GM23338 (cell line): Measurements from ENCODE around the gene ZBTB46. TPM values are rescaled to one million over a fixed set of nuclear protein-coding genes. Genes with fewer than 3 reads are reported as not detected.

Experiments used
- ATAC-seq: fragments of 200-7000 bp; cut with Tn5 transposase; 3 replicates; pipeline ENCODE4 v1.9.1; 2020
- DNase-seq: peaks from one replicate; pipeline ENCODE4 v3.0.0-alpha.2; 2015; ENCODE audit warnings: low spot score
- H2AFZ ChIP-seq: fragments of 200-600 bp; sonication (generic); 2 replicates; pipeline ENCODE4 v1.8.0; 2016; ENCODE audit warnings: antibody characterized with exemption, mild to moderate bottlenecking, moderate library complexity
- H3F3A ChIP-seq: fragments of 200-600 bp; sonication (generic); replicated peaks from 2 replicates; pipeline ENCODE4 v1.8.0; 2017; ENCODE audit warnings: antibody characterized with exemption, mixed run types, low read depth
- H3K27ac ChIP-seq: fragments of 200-600 bp; sonication (generic); 2 replicates; pipeline ENCODE4 v1.6.1; 2016; ENCODE audit warnings: low read depth
- H3K27me3 ChIP-seq: fragments of 200-600 bp; sonication (generic); 2 replicates; pipeline ENCODE4 v1.8.0; 2016; ENCODE audit warnings: mild to moderate bottlenecking, mixed run types, moderate library complexity; ENCODE audit not compliant: insufficient read depth
- H3K36me3 ChIP-seq: fragments of 200-600 bp; sonication (generic); 2 replicates; pipeline ENCODE4 v1.8.0; 2016; ENCODE audit warnings: mild to moderate bottlenecking; ENCODE audit not compliant: insufficient read depth
- H3K4me1 ChIP-seq: fragments of 200-600 bp; sonication (generic); 2 replicates; pipeline ENCODE4 v1.8.0; 2016; ENCODE audit warnings: mild to moderate bottlenecking, moderate library complexity; ENCODE audit not compliant: insufficient read depth
- H3K4me2 ChIP-seq: fragments of 200-600 bp; sonication (generic); 2 replicates; pipeline ENCODE4 v1.7.1; 2017; ENCODE audit warnings: mixed run types
- H3K4me3 ChIP-seq: fragments of 200-600 bp; sonication (generic); 2 replicates; pipeline ENCODE4 v1.6.1; 2016; ENCODE audit warnings: mixed run types
- H3K79me2 ChIP-seq: fragments of 200-600 bp; sonication (generic); replicated peaks from 2 replicates; pipeline ENCODE4 v1.8.0; 2017; ENCODE audit warnings: mild to moderate bottlenecking; ENCODE audit not compliant: insufficient read depth
- H3K9me2 ChIP-seq: fragments of 200-600 bp; sonication (generic); 2 replicates; pipeline ENCODE4 v1.8.0; 2017; ENCODE audit not compliant: insufficient read depth
- H4K20me1 ChIP-seq: fragments of 200-600 bp; sonication (generic); replicated peaks from 2 replicates; pipeline ENCODE4 v1.8.0; 2017; ENCODE audit warnings: mild to moderate bottlenecking; ENCODE audit not compliant: insufficient read depth
- H3K27ac Mint-ChIP-seq: 2 replicates; pipeline ENCODE4 v1.8.0; 2020; ENCODE audit warnings: inconsistent platforms, mild to moderate bottlenecking, moderate library complexity, mixed read lengths
- H3K27me3 Mint-ChIP-seq: 3 replicates; pipeline ENCODE4 v1.8.0; 2022; ENCODE audit warnings: low read depth, mild to moderate bottlenecking, moderate library complexity, mixed read lengths, inconsistent platforms; ENCODE audit not compliant: insufficient read depth, poor library complexity
- H3K36me3 Mint-ChIP-seq: 3 replicates; pipeline ENCODE4 v1.8.0; 2021; ENCODE audit warnings: low read depth, mild to moderate bottlenecking, inconsistent platforms, moderate library complexity, mixed read lengths
- H3K4me1 Mint-ChIP-seq: 3 replicates; pipeline ENCODE4 v1.8.0; 2020; ENCODE audit warnings: mild to moderate bottlenecking, inconsistent platforms, mixed read lengths
- H3K4me3 Mint-ChIP-seq: 3 replicates; pipeline ENCODE4 v1.8.0; 2021; ENCODE audit warnings: moderate library complexity, mild to moderate bottlenecking, inconsistent platforms, mixed read lengths
- H3K9me3 Mint-ChIP-seq: 3 replicates; pipeline ENCODE4 v1.8.0; 2020; ENCODE audit warnings: moderate library complexity, mild to moderate bottlenecking, inconsistent platforms, mixed read lengths
- CREB1 ChIP-seq: fragments of 250-450 bp; sonication (Bioruptor Pico); IDR thresholded peaks from 2 replicates; pipeline ENCODE4 v1.5.0; 2020; ENCODE audit warnings: low read depth, mild to moderate bottlenecking, moderate library complexity
- EZH2 ChIP-seq: fragments of 200-600 bp; sonication (generic); IDR thresholded peaks from one replicate; pipeline ENCODE4 v1.8.0; 2017; ENCODE audit warnings: antibody characterized with exemption, mild to moderate bottlenecking, low read depth; ENCODE audit not compliant: unreplicated experiment
- EZH2phosphoT487 ChIP-seq: fragments of 200-600 bp; sonication (generic); IDR thresholded peaks from one replicate; pipeline ENCODE4 v1.8.1; 2018; ENCODE audit warnings: antibody characterized with exemption; ENCODE audit not compliant: unreplicated experiment
- JUNB ChIP-seq: IDR thresholded peaks from one replicate; pipeline ENCODE4 v1.6.1; 2016; ENCODE audit warnings: antibody characterized with exemption; ENCODE audit not compliant: unreplicated experiment
- NANOG ChIP-seq: IDR thresholded peaks from 2 replicates; pipeline ENCODE4 v1.6.1; 2016; ENCODE audit warnings: antibody characterized with exemption, borderline replicate concordance
- POLR2AphosphoS5 ChIP-seq: IDR thresholded peaks from 2 replicates; pipeline ENCODE4 v1.6.1; 2016; ENCODE audit warnings: antibody characterized with exemption, low read depth
- STAT1 ChIP-seq: IDR thresholded peaks from one replicate; pipeline ENCODE4 v1.6.1; 2016; ENCODE audit warnings: antibody characterized with exemption; ENCODE audit not compliant: unreplicated experiment
- ZNF114 ChIP-seq: fragments of 250-450 bp; sonication (Bioruptor Pico); IDR thresholded peaks from 2 replicates; pipeline ENCODE4 v1.5.0; 2020; ENCODE audit warnings: mild to moderate bottlenecking, moderate library complexity
- ZNF331 ChIP-seq: fragments of 250-450 bp; sonication (Bioruptor Pico); IDR thresholded peaks from 2 replicates; pipeline ENCODE4 v1.5.0; 2020; ENCODE audit warnings: low read depth, mild to moderate bottlenecking, moderate library complexity
- polyA plus RNA-seq: library from polyadenylated mRNA; unstranded; fragments of >200 nt; fragmentation: Nextera tagmentation; extraction: Ambion mirVana; gene quantifications from 2 replicates; pipeline ENCODE4 v1.2.1, GENCODE V29; 2016
- total RNA-seq: library from RNA; depleted of rRNA; stranded (reverse); fragments of >200 nt; shearing (Covaris generic); gene quantifications from 2 replicates; pipeline ENCODE4 v1.2.3, GENCODE V29; 2014
- TF ChIP-seq, protein P1 (sequence below), 2 experiments: fragments of 200-600 bp in 1 of 2; sonication (generic) in 1 of 2; conservative IDR thresholded peaks; 2 replicates each; pipeline versions ENCODE4 v1.5.1 to v1.6.1; 2016 to 2017; ENCODE audit warnings: antibody characterized with exemption in 2 of 2, low read depth in 2 of 2, mild to moderate bottlenecking in 2 of 2, moderate library complexity in 1 of 2
- TF ChIP-seq, protein P2 (sequence below): IDR thresholded peaks from 2 replicates; pipeline ENCODE4 v1.6.1; 2016; ENCODE audit warnings: antibody characterized with exemption
- TF ChIP-seq, protein P3 (sequence below): IDR thresholded peaks from one replicate; pipeline ENCODE4 v1.6.1; 2018; ENCODE audit warnings: antibody characterized with exemption; ENCODE audit not compliant: unreplicated experiment

ZBTB46 gene
- total and polyA plus RNA-seq, 2 experiments from 2014 or later: 3.2 to 26.9 TPM

DNA sequence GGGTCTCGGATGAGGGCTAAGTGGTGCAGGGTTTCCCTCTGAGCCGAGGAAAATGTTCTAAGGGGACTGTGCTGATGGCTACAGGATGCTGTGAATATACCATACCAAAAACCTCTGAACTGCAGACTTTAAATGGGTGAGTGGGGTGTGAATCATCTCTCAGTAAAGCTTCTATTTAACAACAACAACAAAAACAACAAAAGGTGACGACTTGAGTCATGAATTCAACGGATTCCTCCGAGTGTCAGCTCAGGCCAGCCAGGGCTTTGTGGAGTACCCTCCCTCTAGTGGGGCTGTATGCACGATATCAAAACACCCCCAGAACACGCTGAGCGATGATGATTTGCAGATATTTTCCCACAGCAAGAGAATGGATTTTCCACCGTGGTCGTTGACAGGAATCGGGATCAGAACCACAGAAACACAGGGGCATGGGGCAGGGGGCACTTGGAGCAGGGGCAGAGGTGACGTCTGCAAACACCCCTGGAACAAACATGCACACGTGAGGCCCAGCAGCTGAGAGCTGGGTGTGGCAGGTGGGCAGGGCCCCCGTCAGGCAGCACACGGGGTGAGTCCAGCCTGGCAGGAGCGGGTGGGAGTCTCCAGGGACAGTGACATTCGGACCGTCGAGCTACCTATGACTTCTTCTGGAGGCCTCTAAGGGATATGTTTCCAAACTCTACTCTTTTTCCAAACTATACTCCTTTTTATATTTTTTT is 52.9 kb downstream of the ZBTB46 start:
- Mint-ChIP-seq H3K4me1 (peaks cover 16% of the 10 kb centered on the region), H3K9me3 (no peaks in the 10 kb centered on the region; the same call in 2 of the 3 replicates), H3K4me3 (no peak overlapping the region), H3K36me3 (peaks cover 3% of the 10 kb centered on the region; the same call in 1 of the 3 replicates), H3K27me3 (peaks cover 13% of the 10 kb centered on the region), H3K27ac (no peak overlapping the region)
- Histone ChIP-seq H3K79me2 (peaks cover 16% of the 10 kb centered on the region), H3K36me3 (no peaks in the 10 kb centered on the region), H2AFZ (no peak overlapping the region), H3F3A (peaks cover 15% of the 10 kb centered on the region; the same call in 1 of the 2 replicates), H3K27ac (no peak overlapping the region), H3K27me3 (no peaks in the 10 kb centered on the region), H3K4me2 (no peak overlapping the region), H3K9me2 (no peaks in the 10 kb centered on the region), H4K20me1 (no peaks in the 10 kb centered on the region; the same call in 1 of the 2 replicates), H3K4me1 (peaks cover 5% of the 10 kb centered on the region; the same call in 1 of the 2 replicates), H3K4me3 (no peak overlapping the region)
- TF ChIP-seq NANOG (no peak), CREB1 (CRISPR knock-in tag) (no peak), STAT1 (no peak)
- no peak for DNase-seq
- no peak for ATAC-seq

DNA sequence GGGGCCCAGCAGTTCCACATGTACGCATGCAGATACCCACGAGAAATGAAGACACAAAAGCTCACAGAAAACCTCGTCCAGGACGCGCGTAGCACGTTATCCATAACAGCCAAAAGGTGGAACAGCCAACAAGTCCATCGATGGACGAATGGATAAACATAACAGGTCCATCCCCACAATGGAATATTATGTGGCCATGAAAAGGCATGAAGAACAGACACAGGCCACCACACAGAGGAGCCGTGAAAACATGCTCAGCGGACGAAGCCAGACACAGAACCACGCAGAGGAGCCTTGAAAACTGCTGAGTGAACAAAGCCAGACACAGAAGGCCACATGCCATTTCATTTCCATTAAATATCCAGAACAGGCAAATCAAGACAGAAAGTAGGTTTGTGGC is 53.5 kb downstream of the ZBTB46 start:
- H3K9me3 Mint-ChIP-seq: no peaks in the 10 kb centered on the region; the same call in 2 of the 3 replicates
- no peak overlapping the region for H3K27ac Mint-ChIP-seq
- peaks cover 16% of the 10 kb centered on the region for H3K4me1 Mint-ChIP-seq
- DNase-seq (no peak), ATAC-seq (no peak)
- no peaks in the 10 kb centered on the region; the same call in 1 of the 2 replicates for H4K20me1 ChIP-seq
- H3K4me3 Mint-ChIP-seq: no peak overlapping the region
- H3K27ac ChIP-seq: no peak overlapping the region
- H3K79me2 ChIP-seq: peaks cover 16% of the 10 kb centered on the region
- peaks cover 5% of the 10 kb centered on the region; the same call in 1 of the 2 replicates for H3K4me1 ChIP-seq
- H3K4me2 ChIP-seq: no peak overlapping the region
- no peaks in the 10 kb centered on the region for H3K36me3 ChIP-seq
- no peaks in the 10 kb centered on the region for H3K9me2 ChIP-seq
- H3F3A ChIP-seq: peaks cover 15% of the 10 kb centered on the region; the same call in 1 of the 2 replicates
- no peak overlapping the region for H2AFZ ChIP-seq
- H3K27me3 ChIP-seq: no peaks in the 10 kb centered on the region
- peaks cover 3% of the 10 kb centered on the region; the same call in 1 of the 3 replicates for H3K36me3 Mint-ChIP-seq
- peaks cover 17% of the 10 kb centered on the region for H3K27me3 Mint-ChIP-seq
- H3K4me3 ChIP-seq: no peak overlapping the region
- TF ChIP-seq EZH2 (no peak), ZNF114 (no peak), NANOG (no peak), EZH2phosphoT487 (no peak), STAT1 (no peak), CREB1 (CRISPR knock-in tag) (no peak), POLR2AphosphoS5 (no peak), ZNF331 (CRISPR knock-in tag) (no peak), JUNB (no peak)
- TF ChIP-seq, protein P1, sequence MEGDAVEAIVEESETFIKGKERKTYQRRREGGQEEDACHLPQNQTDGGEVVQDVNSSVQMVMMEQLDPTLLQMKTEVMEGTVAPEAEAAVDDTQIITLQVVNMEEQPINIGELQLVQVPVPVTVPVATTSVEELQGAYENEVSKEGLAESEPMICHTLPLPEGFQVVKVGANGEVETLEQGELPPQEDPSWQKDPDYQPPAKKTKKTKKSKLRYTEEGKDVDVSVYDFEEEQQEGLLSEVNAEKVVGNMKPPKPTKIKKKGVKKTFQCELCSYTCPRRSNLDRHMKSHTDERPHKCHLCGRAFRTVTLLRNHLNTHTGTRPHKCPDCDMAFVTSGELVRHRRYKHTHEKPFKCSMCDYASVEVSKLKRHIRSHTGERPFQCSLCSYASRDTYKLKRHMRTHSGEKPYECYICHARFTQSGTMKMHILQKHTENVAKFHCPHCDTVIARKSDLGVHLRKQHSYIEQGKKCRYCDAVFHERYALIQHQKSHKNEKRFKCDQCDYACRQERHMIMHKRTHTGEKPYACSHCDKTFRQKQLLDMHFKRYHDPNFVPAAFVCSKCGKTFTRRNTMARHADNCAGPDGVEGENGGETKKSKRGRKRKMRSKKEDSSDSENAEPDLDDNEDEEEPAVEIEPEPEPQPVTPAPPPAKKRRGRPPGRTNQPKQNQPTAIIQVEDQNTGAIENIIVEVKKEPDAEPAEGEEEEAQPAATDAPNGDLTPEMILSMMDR (conservative IDR thresholded peaks at IDR 0.05; ENCODE audit: low read depth in 2 of 2): no peak
- TF ChIP-seq, protein P2, sequence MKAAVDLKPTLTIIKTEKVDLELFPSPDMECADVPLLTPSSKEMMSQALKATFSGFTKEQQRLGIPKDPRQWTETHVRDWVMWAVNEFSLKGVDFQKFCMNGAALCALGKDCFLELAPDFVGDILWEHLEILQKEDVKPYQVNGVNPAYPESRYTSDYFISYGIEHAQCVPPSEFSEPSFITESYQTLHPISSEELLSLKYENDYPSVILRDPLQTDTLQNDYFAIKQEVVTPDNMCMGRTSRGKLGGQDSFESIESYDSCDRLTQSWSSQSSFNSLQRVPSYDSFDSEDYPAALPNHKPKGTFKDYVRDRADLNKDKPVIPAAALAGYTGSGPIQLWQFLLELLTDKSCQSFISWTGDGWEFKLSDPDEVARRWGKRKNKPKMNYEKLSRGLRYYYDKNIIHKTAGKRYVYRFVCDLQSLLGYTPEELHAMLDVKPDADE: no peak
- TF ChIP-seq, protein P3, sequence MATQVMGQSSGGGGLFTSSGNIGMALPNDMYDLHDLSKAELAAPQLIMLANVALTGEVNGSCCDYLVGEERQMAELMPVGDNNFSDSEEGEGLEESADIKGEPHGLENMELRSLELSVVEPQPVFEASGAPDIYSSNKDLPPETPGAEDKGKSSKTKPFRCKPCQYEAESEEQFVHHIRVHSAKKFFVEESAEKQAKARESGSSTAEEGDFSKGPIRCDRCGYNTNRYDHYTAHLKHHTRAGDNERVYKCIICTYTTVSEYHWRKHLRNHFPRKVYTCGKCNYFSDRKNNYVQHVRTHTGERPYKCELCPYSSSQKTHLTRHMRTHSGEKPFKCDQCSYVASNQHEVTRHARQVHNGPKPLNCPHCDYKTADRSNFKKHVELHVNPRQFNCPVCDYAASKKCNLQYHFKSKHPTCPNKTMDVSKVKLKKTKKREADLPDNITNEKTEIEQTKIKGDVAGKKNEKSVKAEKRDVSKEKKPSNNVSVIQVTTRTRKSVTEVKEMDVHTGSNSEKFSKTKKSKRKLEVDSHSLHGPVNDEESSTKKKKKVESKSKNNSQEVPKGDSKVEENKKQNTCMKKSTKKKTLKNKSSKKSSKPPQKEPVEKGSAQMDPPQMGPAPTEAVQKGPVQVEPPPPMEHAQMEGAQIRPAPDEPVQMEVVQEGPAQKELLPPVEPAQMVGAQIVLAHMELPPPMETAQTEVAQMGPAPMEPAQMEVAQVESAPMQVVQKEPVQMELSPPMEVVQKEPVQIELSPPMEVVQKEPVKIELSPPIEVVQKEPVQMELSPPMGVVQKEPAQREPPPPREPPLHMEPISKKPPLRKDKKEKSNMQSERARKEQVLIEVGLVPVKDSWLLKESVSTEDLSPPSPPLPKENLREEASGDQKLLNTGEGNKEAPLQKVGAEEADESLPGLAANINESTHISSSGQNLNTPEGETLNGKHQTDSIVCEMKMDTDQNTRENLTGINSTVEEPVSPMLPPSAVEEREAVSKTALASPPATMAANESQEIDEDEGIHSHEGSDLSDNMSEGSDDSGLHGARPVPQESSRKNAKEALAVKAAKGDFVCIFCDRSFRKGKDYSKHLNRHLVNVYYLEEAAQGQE: no peak
